ACC112 (cell line): ENCODE measurements around the gene NAPG.

Source experiments
- H2AFZ ChIP-seq: fragments of 200-600 bp; sonication (generic); one replicate; pipeline ENCODE4 v1.6.0; 2017; ENCODE audit warnings: antibody characterized with exemption, low read length; ENCODE audit not compliant: unreplicated experiment
- H3K27ac ChIP-seq: fragments of 200-600 bp; sonication (generic); 2 replicates; pipeline ENCODE4 v1.5.1; 2014; ENCODE audit warnings: low read depth, mild to moderate bottlenecking, antibody characterized with exemption, low read length, moderate library complexity
- H3K27me3 ChIP-seq: fragments of 200-600 bp; sonication (generic); 2 replicates; pipeline ENCODE4 v1.6.1; 2014; ENCODE audit warnings: mild to moderate bottlenecking, antibody characterized with exemption, low read length, moderate library complexity, mixed read lengths; ENCODE audit not compliant: insufficient read depth
- H3K36me3 ChIP-seq: fragments of 200-600 bp; sonication (generic); 2 replicates; pipeline ENCODE4 v1.6.1; 2016; ENCODE audit warnings: mild to moderate bottlenecking, antibody characterized with exemption, low read length, moderate library complexity, mixed read lengths; ENCODE audit not compliant: insufficient read depth
- H3K4me1 ChIP-seq: fragments of 200-600 bp; sonication (generic); one replicate; pipeline ENCODE4 v1.6.1; 2016; ENCODE audit warnings: low read length, mixed read lengths; ENCODE audit not compliant: insufficient read depth, unreplicated experiment, control insufficient read depth
- H3K4me3 ChIP-seq: fragments of 200-600 bp; sonication (generic); 2 replicates; pipeline ENCODE4 v1.5.1; 2014; ENCODE audit warnings: mild to moderate bottlenecking, low read depth, low read length
- H3K79me2 ChIP-seq: fragments of 200-600 bp; sonication (generic); one replicate; pipeline ENCODE4 v1.6.0; 2016; ENCODE audit warnings: low read length; ENCODE audit not compliant: control insufficient read depth, unreplicated experiment, insufficient read depth

Gene NAPG

GRCh38 chr18:10514601-10515000 lies 11.2 kb upstream of the NAPG start:
- Histone ChIP-seq H3K4me1 (peaks cover 9% of the 10 kb centered on the region), H3K36me3 (no peaks in the 10 kb centered on the region), H3K79me2 (no peaks in the 10 kb centered on the region), H3K27me3 (peaks cover 84% of the 10 kb centered on the region), H2AFZ (no peak overlapping the region), H3K4me3 (no peak overlapping the region), H3K27ac (no peak overlapping the region)

DNA sequence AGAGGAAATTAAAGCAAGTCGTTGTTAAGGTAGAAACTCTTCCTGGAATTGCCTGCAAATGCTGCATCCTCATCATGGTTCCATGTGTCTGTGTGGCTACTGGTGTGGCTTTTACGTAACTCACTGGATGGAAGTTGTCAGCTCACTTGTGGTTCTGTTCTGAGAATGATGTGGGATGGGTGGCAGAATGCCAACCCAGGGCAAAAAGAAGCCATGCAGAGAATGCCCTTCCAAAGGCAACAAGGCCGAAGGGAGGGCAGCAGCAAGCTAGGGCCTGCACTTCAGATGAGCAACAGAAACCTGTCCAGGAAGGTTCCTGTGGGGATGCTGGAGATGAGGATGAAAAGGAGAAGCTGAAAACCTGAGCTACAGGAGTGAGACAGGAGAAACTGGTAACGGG lies 10.4 kb upstream of the NAPG start:
- no peaks in the 10 kb centered on the region for H3K79me2 ChIP-seq
- peaks cover 12% of the 10 kb centered on the region for H3K4me1 ChIP-seq
- H2AFZ ChIP-seq, result no peak overlapping the region
- no peak overlapping the region for H3K4me3 ChIP-seq
- no peaks in the 10 kb centered on the region for H3K36me3 ChIP-seq
- H3K27me3 ChIP-seq, result peaks cover 79% of the 10 kb centered on the region
- no peak overlapping the region for H3K27ac ChIP-seq

GRCh38 chr18:10516078-10516477 lies 9.7 kb upstream of the NAPG start:
- H3K79me2 ChIP-seq, result no peaks in the 10 kb centered on the region
- H3K27me3 ChIP-seq, result peaks cover 73% of the 10 kb centered on the region
- peaks cover 12% of the 10 kb centered on the region for H3K4me1 ChIP-seq
- no peaks in the 10 kb centered on the region for H3K36me3 ChIP-seq
- H3K27ac ChIP-seq, result no peak overlapping the region
- H2AFZ ChIP-seq, result no peak overlapping the region
- no peak overlapping the region for H3K4me3 ChIP-seq

DNA sequence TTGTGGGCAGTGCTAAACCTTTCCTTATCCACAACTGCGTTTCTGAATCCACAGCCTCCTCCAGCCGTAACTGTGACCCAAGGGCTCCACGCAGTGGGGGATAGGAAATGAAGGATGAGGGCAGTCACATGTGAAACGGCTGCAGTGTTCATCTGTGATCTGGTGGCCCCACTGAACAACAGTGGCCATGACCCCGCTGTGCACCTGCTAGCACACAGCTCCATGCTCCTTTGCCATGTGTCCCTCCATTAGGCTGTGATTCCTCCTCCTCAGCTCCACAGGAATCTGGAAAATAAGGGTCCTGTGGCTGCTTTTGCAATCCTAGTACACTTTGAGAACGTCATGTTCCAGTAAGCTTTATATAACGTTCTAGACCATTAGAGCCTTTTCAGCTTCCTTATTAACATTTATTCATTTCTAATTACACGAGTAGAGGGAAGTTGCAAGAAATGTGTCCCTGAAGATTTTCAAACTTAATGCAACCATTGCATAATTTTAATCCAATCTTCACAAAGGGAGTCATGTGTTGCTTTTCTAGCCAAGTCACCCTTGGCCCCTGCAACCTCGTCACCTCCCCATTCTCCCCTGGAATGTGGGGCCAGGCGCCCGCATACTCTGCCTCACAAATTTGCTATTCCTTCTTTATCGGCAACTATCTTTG lies 7.1 kb upstream of the NAPG start:
- H3K79me2 ChIP-seq, result no peaks in the 10 kb centered on the region
- no peak overlapping the region for H3K4me3 ChIP-seq
- no peak overlapping the region for H2AFZ ChIP-seq
- no peaks in the 10 kb centered on the region for H3K36me3 ChIP-seq
- peaks cover 60% of the 10 kb centered on the region for H3K27me3 ChIP-seq
- H3K4me1 ChIP-seq, result peaks cover 12% of the 10 kb centered on the region
- H3K27ac ChIP-seq, result no peak overlapping the region

GRCh38 chr18:10519366-10519765 lies 6.5 kb upstream of the NAPG start:
- Histone ChIP-seq H3K27me3 (peaks cover 54% of the 10 kb centered on the region), H3K4me1 (peaks cover 12% of the 10 kb centered on the region), H3K36me3 (no peaks in the 10 kb centered on the region), H3K27ac (no peak overlapping the region), H3K79me2 (no peaks in the 10 kb centered on the region), H3K4me3 (peak overlapping the region; percentile 20; the same call in 1 of the 2 replicates), H2AFZ (no peak overlapping the region)

DNA sequence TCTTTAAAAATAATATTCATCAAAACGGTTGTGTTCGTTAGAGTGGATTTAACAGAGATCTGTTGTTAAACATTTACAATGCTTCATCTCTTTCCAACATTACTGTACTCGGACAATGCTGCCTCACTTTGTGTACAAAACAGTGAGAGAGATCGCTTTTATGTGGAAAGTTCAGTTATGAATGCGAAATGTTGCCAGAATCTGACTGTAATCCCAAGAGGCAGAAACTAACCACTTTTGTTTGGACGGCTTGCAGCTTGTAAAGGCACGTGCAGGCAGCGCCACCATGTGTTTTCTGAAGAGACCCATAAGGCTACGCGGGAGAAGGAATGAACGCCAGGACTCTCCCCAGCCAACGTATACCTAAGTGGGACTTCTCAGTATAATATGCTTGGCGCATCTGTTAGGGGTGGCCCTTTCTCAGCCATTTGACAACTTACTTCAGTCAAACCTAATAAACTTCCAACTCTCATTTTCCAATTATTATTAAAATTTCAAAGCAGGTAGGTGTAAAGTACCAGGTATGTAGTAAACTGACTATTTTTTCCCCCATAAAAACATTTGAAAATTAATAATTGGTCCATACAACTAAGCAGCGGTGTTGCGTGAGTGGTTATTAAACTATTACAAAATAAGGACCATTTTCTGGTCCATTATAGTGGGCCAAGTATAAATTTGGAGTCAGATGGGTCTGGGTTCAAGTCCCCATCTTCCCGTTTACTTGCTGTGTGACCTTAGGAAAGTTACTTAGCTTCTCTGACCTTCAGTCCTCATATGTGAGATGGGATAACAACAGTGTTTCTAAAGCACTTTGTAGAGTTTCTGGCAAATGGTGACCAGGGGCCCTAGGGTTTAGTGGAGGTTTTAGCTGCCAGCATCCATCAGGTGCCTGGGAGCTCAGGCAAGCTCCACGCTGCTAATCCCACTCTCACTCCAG lies 5.6 kb upstream of the NAPG start:
- no peak overlapping the region for H2AFZ ChIP-seq
- H3K79me2 ChIP-seq, result no peaks in the 10 kb centered on the region

DNA sequence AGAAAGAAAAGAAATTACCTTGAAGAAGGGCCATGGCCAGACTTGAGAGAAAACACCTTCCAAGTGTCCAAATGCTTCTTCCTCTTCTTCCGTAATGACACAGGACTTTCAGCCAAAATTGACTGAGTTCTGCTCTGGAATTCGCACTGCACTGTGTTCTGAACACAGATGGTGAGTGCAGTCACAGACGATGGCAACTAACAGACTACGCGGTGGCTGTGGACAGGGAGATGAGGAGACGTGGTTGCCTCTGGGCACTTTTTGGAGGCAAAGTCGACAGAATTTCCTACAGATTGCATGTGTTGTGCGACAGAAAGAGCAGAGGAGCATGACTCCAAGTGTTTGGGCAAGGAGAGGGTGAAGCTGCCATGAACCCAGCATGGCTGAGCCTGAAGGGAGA lies 4.3 kb upstream of the NAPG start:
- H3K4me1 ChIP-seq, result peaks cover 20% of the 10 kb centered on the region
- peaks cover 32% of the 10 kb centered on the region for H3K27me3 ChIP-seq
- H3K36me3 ChIP-seq, result no peaks in the 10 kb centered on the region
- peaks cover 4% of the 10 kb centered on the region for H3K79me2 ChIP-seq
- no peak overlapping the region for H3K4me3 ChIP-seq
- H2AFZ ChIP-seq, result no peak overlapping the region
- no peak overlapping the region for H3K27ac ChIP-seq

More for the DNA sequence above, 5.6 kb upstream of the NAPG start:
- H3K36me3 ChIP-seq, result no peaks in the 10 kb centered on the region
- H3K4me3 ChIP-seq, result peak overlapping the region; percentile 20; the same call in 1 of the 2 replicates
- H3K4me1 ChIP-seq, result peaks cover 18% of the 10 kb centered on the region
- no peak overlapping the region for H3K27ac ChIP-seq
- peaks cover 45% of the 10 kb centered on the region for H3K27me3 ChIP-seq

DNA sequence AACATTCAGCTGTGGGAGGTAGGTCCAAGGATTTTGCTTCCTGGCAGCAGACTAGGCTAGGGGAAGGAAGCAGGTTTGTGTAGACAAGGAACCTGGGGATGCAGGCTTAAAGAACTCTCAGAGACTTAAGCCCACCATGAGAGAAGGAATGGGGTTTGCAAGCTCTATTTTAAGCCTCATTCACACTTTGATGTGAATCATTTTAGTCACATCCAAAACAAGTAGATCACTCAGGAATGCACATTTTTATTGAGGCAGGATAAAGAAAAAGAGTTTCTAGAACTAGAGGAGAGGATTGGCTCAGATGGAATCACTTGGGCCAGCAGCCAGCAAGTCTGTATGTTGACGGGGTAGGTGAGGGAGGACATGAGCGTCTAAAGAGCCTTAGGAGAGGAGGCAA lies 3.3 kb upstream of the NAPG start:
- H3K79me2 ChIP-seq, result peaks cover 12% of the 10 kb centered on the region
- H3K27ac ChIP-seq, result no peak overlapping the region

GRCh38 chr18:10523544-10523943 lies 2.3 kb upstream of the NAPG start:
- no peak overlapping the region for H3K27ac ChIP-seq
- no peak overlapping the region for H3K4me3 ChIP-seq
- peaks cover 12% of the 10 kb centered on the region for H3K27me3 ChIP-seq
- peaks cover 21% of the 10 kb centered on the region for H3K79me2 ChIP-seq
- peaks cover 31% of the 10 kb centered on the region for H3K4me1 ChIP-seq
- H2AFZ ChIP-seq, result no peak overlapping the region
- no peaks in the 10 kb centered on the region for H3K36me3 ChIP-seq

More for the DNA sequence above, 3.3 kb upstream of the NAPG start:
- H3K4me3 ChIP-seq, result no peak overlapping the region
- no peak overlapping the region for H2AFZ ChIP-seq
- H3K27me3 ChIP-seq, result peaks cover 22% of the 10 kb centered on the region
- no peaks in the 10 kb centered on the region for H3K36me3 ChIP-seq
- peaks cover 26% of the 10 kb centered on the region for H3K4me1 ChIP-seq

DNA sequence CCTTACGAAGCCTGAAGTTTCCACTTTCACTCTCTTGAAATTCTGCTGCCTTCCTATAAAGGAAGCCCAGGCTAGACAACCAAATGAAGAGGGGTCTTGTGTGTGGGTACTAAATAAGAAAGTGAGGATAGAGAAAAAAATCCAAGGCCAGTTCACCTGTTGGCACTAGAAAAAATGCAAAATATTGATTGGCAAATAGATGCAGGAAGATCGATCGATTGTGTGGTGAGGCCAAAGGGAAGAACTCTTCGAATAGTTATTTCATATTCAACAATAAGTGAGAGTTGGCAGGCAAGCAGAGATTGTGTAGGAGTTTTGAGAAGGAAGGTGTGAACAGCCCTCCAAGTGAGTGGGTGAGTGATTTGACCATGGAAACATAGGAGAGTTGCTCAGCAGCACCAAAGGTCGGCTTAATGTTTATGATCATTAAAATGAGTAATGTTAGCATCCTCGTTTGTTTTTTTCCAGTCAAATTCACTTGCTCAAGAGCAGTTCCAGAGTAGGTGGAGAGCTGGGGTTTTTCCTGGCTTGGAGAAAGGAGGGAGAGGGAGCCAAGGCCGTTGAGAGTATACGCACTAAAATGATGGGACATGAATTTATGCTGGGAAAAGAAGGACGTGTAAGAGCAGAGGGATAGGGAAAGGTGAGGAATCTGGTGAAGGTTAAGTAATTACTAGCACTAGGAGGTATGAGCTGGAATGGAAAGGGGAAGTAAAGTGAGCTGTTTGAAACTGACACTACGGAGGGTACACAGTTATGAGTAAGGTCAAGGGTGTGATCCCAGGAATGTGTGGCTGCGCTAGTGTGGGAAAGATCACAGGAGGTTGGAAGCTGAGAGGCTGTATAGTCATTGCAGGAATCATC lies 1.1 kb upstream of the NAPG start:
- no peaks in the 10 kb centered on the region for H3K36me3 ChIP-seq
- peak overlapping the region; percentile 99; the same call in 1 of the 2 replicates for H3K4me3 ChIP-seq
- H3K79me2 ChIP-seq, result peaks cover 33% of the 10 kb centered on the region
- peak overlapping the region; percentile 6; the same call in 1 of the 2 replicates for H3K27ac ChIP-seq
- peaks cover 21% of the 10 kb centered on the region for H3K4me1 ChIP-seq
- H2AFZ ChIP-seq, result peak overlapping the region; percentile 62
- H3K27me3 ChIP-seq, result peaks cover 7% of the 10 kb centered on the region; the same call in 1 of the 2 replicates
